Erythroblast (primary cell): Measurements from ENCODE around the gene HBE1.

ENCODE experiments used
- GATA1 ChIP-seq: IDR thresholded peaks from 2 replicates; pipeline ENCODE4 v1.6.1; 2011; ENCODE audit warnings: low read depth, mild to moderate bottlenecking, control low read depth, low read length, moderate library complexity
- POLR2A ChIP-seq: IDR thresholded peaks from 2 replicates; pipeline ENCODE4 v1.6.1; 2011; ENCODE audit warnings: mild to moderate bottlenecking, low read length

- TF ChIP-seq POLR2A (no peak), GATA1 (no peak)
Measured at GRCh38 chr11:5272395-5273017, 2.8 kb upstream of the HBE1 start.
